IMR-90 (cell line): Measurements from ENCODE around the gene NOTCH3. TPM values are rescaled to one million over a fixed set of nuclear protein-coding genes. Genes with fewer than 3 reads are reported as not detected.

Experiments used
- ATAC-seq: fragments of 200-7000 bp; cut with Tn5 transposase; 2 replicates; pipeline ENCODE4 v1.9.1; 2020; ENCODE audit warnings: low read depth, mild to moderate bottlenecking, moderate library complexity
- BruUV-seq: library from RNA; stranded (reverse); fragments of 400-500 nt; replicated peaks from 2 replicates; lab custom pipeline; 2021; lab: Mats Ljungman, UMichigan
- CTCF ChIA-PET: fragments of 300-600 bp; formaldehyde crosslinking; extraction: SDS; loops from one replicate; lab custom pipeline; 2021; ENCODE audit warnings: antibody characterized with exemption; lab: Yijun Ruan, JAX
- POLR2A ChIA-PET: fragments of 300-600 bp; sonication (Branson Sonifier 250); formaldehyde crosslinking; loops from one replicate; lab custom pipeline; 2022; ENCODE audit warnings: antibody characterized with exemption; ENCODE audit not compliant: unreplicated experiment; lab: Charles Lee
- DNase-seq: peaks from one replicate; pipeline ENCODE4 v3.0.0; 2013
- H2AFZ ChIP-seq: replicated peaks from 2 replicates; pipeline ENCODE3; 2013; ENCODE audit warnings: low read length, mild to moderate bottlenecking; ENCODE audit not compliant: poor library complexity
- H2AK5ac ChIP-seq: 2 replicates; pipeline ENCODE4 v1.6.1; 2013; ENCODE audit warnings: low read depth, low read length, inconsistent platforms
- H2AK9ac ChIP-seq: replicated peaks from 2 replicates; pipeline ENCODE3; 2013; ENCODE audit warnings: mild to moderate bottlenecking, low read depth, low read length, moderate library complexity; ENCODE audit not compliant: poor library complexity
- H2BK120ac ChIP-seq: 2 replicates; pipeline ENCODE4 v1.6.1; 2013; ENCODE audit warnings: low read depth, low read length, inconsistent platforms
- H2BK15ac ChIP-seq: 3 replicates; pipeline ENCODE4 v1.6.1; 2013; ENCODE audit warnings: low read depth, low read length, inconsistent platforms
- H2BK20ac ChIP-seq: 2 replicates; pipeline ENCODE4 v1.6.1; 2013; ENCODE audit warnings: low read depth, mild to moderate bottlenecking, inconsistent platforms, low read length, moderate library complexity
- H2BK5ac ChIP-seq: 2 replicates; pipeline ENCODE4 v1.6.1; 2013; ENCODE audit warnings: mild to moderate bottlenecking, low read depth, low read length, inconsistent platforms; ENCODE audit not compliant: poor library complexity, severe bottlenecking
- H3K14ac ChIP-seq: replicated peaks from 2 replicates; pipeline ENCODE4 v1.6.1; 2013; ENCODE audit warnings: low read depth, low read length, inconsistent platforms
- H3K18ac ChIP-seq: 2 replicates; pipeline ENCODE4 v1.6.1; 2013; ENCODE audit warnings: low read depth, low read length, control low read depth
- H3K23ac ChIP-seq: 2 replicates; pipeline ENCODE4 v1.6.1; 2013; ENCODE audit warnings: low read depth, low read length, inconsistent platforms
- H3K27ac ChIP-seq: 2 replicates; pipeline ENCODE4 v1.5.1; 2013; ENCODE audit warnings: mild to moderate bottlenecking, control low read depth, low read length; ENCODE audit not compliant: insufficient read depth
- H3K27me3 ChIP-seq: 2 replicates; pipeline ENCODE4 v1.6.1; 2013; ENCODE audit warnings: low read length; ENCODE audit not compliant: control insufficient read depth, insufficient read depth
- H3K36me3 ChIP-seq: 2 replicates; pipeline ENCODE4 v1.6.1; 2013; ENCODE audit warnings: low read length, mixed read lengths; ENCODE audit not compliant: control insufficient read depth, insufficient read depth
- H3K4ac ChIP-seq: 2 replicates; pipeline ENCODE4 v1.6.1; 2013; ENCODE audit warnings: low read depth, low read length, inconsistent platforms
- H3K4me1 ChIP-seq: 2 replicates; pipeline ENCODE4 v1.6.1; 2013; ENCODE audit warnings: low read length, mixed read lengths; ENCODE audit not compliant: control insufficient read depth, insufficient read depth
- H3K4me2 ChIP-seq: 2 replicates; pipeline ENCODE4 v1.6.1; 2013; ENCODE audit warnings: low read depth, mild to moderate bottlenecking, control low read depth, low read length, moderate library complexity
- H3K4me3 ChIP-seq: 2 replicates; pipeline ENCODE4 v1.5.1; 2013; ENCODE audit warnings: low read depth, mild to moderate bottlenecking, control low read depth, low read length, moderate library complexity; ENCODE audit not compliant: insufficient read depth
- H3K56ac ChIP-seq: 2 replicates; pipeline ENCODE4 v1.6.1; 2013; ENCODE audit warnings: low read length, inconsistent platforms; ENCODE audit not compliant: insufficient read depth; ENCODE audit errors: extremely low read depth
- H3K79me1 ChIP-seq, 2 experiments: 2 replicates each; pipeline ENCODE4 v1.6.1; 2013; ENCODE audit warnings: low read length in 2 of 2, inconsistent platforms in 1 of 2, low read depth in 1 of 2
- H3K9ac ChIP-seq: 2 replicates; pipeline ENCODE4 v1.6.1; 2013; ENCODE audit warnings: low read depth, low read length, control low read depth
- H3K9me1 ChIP-seq: 2 replicates; pipeline ENCODE4 v1.6.1; 2013; ENCODE audit warnings: low read length, inconsistent platforms; ENCODE audit not compliant: insufficient read depth
- H3K9me3 ChIP-seq: 2 replicates; pipeline ENCODE4 v1.6.1; 2013; ENCODE audit warnings: low read length; ENCODE audit not compliant: control insufficient read depth, insufficient read depth
- H4K20me1 ChIP-seq: 2 replicates; pipeline ENCODE4 v1.6.1; 2013; ENCODE audit warnings: low read length, inconsistent platforms; ENCODE audit not compliant: insufficient read depth
- H4K5ac ChIP-seq: 2 replicates; pipeline ENCODE4 v1.6.1; 2013; ENCODE audit warnings: mild to moderate bottlenecking, low read depth, low read length, control low read depth
- H4K8ac ChIP-seq, 2 experiments: 2 replicates each; pipeline ENCODE4 v1.6.1; 2013; ENCODE audit warnings: low read depth in 2 of 2, low read length in 2 of 2, control low read depth in 1 of 2, inconsistent platforms in 1 of 2
- H4K91ac ChIP-seq: 2 replicates; pipeline ENCODE4 v1.6.1; 2013; ENCODE audit warnings: low read depth, low read length, inconsistent platforms; ENCODE audit not compliant: insufficient read depth
- CHD1 ChIP-seq: IDR thresholded peaks from 2 replicates; pipeline ENCODE4 v1.6.1; 2012; ENCODE audit warnings: low read depth, low read length, improper control_type of control experiment
- MAFK ChIP-seq: IDR thresholded peaks from 2 replicates; pipeline ENCODE4 v1.6.1; 2012; ENCODE audit warnings: low read depth, low read length, improper control_type of control experiment
- MAZ ChIP-seq: IDR thresholded peaks from 2 replicates; pipeline ENCODE4 v1.6.1; 2012; ENCODE audit warnings: low read depth, mild to moderate bottlenecking, low read length, improper control_type of control experiment, moderate library complexity, borderline replicate concordance
- NFE2L2 ChIP-seq: fragments of 150-350 bp; IDR thresholded peaks from 2 replicates; pipeline ENCODE4 v1.6.1; 2016; ENCODE audit warnings: low read depth, mild to moderate bottlenecking, low read length
- POLR2A ChIP-seq: IDR thresholded peaks from 2 replicates; pipeline ENCODE4 v1.6.1; 2012; ENCODE audit warnings: mild to moderate bottlenecking, low read depth, low read length
- RAD21 ChIP-seq: IDR thresholded peaks from 2 replicates; pipeline ENCODE4 v1.6.1; 2012; ENCODE audit warnings: low read length, improper control_type of control experiment
- WGBS, 2 experiments: methylation state at CpG; one replicate each; pipeline versions ENCODE4 v1.1.5 to v1.1.7; 2013; ENCODE audit warnings: missing lambda C conversion rate in 2 of 2; ENCODE audit not compliant: insufficient read length in 1 of 2; ENCODE audit errors: extremely low coverage in 2 of 2; 5-methylcytosine and 5-hydroxymethylcytosine counted together
- dilution Hi-C: fragments of 300-500 bp; cut with HindIII; formaldehyde crosslinking; loops from one replicate; pipeline ENCODE4 v1.14.3; 2018; ENCODE audit warnings: low sequenced_read_pairs; ENCODE audit not compliant: unreplicated experiment
- in situ Hi-C: fragments of 300-500 bp; cut with MboI; formaldehyde crosslinking; loops from 3 replicates; pipeline ENCODE4 v1.14.3; 2019; ENCODE audit warnings: low sequenced_read_pairs, inconsistent platforms, mixed read lengths
- intact Hi-C: fragments of 100-400 bp; cut with micrococcal nuclease; formaldehyde crosslinking; loops from 2 replicates; pipeline ENCODE4 v1.10.0; 2022
- polyA plus RNA-seq, 3 experiments: library from polyadenylated mRNA; depleted of rRNA; stranded (reverse); fragments of >200 nt; gene quantifications; 2 replicates each; pipeline ENCODE4 v1.2.3, GENCODE V29; 2012; ENCODE audit warnings: low replicate concordance in 1 of 3
- total RNA-seq: library from RNA; depleted of rRNA; stranded (reverse); fragments of >200 nt; gene quantifications from 2 replicates; pipeline ENCODE4 v1.2.3, GENCODE V29; 2012

Gene NOTCH3
- total and polyA plus RNA-seq, 2 of the 4 experiments (the other 2 are of a cell fraction) = 5.9 to 25.1 TPM

DNA sequence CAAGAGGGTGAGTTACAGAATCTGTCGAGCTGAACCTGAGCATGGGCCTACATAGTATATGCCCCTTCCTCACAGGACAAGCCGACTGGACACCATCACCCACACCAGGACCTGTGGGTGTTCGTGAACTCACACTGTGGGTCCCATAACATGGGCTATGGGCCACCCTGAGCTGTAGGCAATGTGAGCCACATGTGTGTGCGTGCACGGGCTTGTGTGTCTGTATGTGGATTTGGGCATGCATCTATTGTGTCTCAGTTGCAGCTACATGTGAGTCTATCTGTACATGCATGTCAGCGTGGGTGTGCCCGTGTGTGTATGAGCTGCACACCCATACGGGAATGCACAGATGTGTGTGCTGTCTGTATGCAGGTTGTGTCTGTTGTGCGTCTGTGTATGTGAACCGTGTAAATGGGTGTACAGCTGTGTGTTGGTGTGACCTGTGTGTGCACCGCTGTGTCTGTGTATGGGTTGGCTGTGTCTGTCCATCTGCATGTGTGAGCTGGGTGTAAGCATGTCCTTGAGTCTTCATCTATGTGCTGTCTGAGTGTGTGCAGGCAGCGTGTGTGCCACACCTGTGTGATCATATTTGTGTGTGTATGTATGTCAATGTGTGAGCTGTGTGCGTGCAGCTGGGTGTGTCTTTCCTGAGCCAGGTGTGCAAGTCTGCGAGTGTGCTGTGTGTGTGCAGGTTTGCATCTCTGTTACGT lies 1.7 kb downstream of the NOTCH3 start (continued):
- no peak for TF ChIP-seq MAZ

DNA sequence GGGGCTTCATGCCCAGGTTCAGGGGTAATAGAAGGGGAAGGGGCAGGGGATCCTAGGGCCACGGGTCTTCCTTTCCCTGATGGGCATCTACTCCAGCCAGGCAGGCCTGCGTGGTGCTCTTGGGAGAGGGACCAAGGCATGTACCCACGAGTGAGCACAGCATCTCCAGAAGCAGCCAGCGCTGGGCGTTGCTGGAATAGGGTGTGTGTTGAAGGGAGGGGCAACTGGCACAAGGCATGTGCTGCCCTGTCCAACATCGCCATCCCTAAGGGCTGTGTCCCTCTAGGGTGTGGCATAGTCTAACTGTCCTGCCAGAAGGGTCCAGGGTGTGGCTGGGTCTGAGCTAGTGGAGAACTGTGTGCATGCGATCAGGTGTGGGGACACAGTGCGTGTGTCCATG lies 2.9 kb downstream of the NOTCH3 start:
- H2AK9ac ChIP-seq = peak overlapping the region; percentile 9
- H2BK20ac ChIP-seq = no peak overlapping the region
- no peak overlapping the region for H4K8ac ChIP-seq
- no peak overlapping the region for H3K14ac ChIP-seq
- TF ChIP-seq MAFK (no peak), RAD21 (no peak), POLR2A (no peak), CHD1 (no peak), NFE2L2 (no peak), MAZ (no peak)
- in situ Hi-C loops (no loop called here), dilution Hi-C loops (no loop called here), intact Hi-C loops (loop anchor here (5.0 kb wide), 1 partner anchor 54 kb away; no protein-coding TSS in a partner anchor)
- no peak overlapping the region for H3K9ac ChIP-seq
- ChIA-PET CTCF (no interaction called here), POLR2A (no interaction called here)
- WGBS, 2 experiments = 75% methylated on average over 3 of the region's 8 CpGs; no CpG with 5 or more reads in 1 of the 2 experiments
- no TSS peak for BruUV-seq
- no peak overlapping the region for H4K91ac ChIP-seq
- H3K23ac ChIP-seq = no peak overlapping the region
- no peak overlapping the region; the same call in 1 of the 2 replicates for H2AK5ac ChIP-seq
- H2BK15ac ChIP-seq = no peak overlapping the region
- H2BK5ac ChIP-seq = no peak overlapping the region
- H3K79me1 ChIP-seq = peaks cover 15 to 48% of the 10 kb centered on the region in 2 experiments
- H3K9me1 ChIP-seq = peaks cover 11% of the 10 kb centered on the region
- H4K20me1 ChIP-seq = peaks cover 15% of the 10 kb centered on the region
- no peak overlapping the region for H2BK120ac ChIP-seq
- peaks cover 15% of the 10 kb centered on the region for H3K4me1 ChIP-seq
- no peaks in the 10 kb centered on the region for H3K27me3 ChIP-seq
- peaks cover 5% of the 10 kb centered on the region for H3K36me3 ChIP-seq
- no peak for ATAC-seq
- no peak overlapping the region for H3K27ac ChIP-seq
- H2AFZ ChIP-seq = no peak overlapping the region
- H3K4me2 ChIP-seq = no peak overlapping the region
- no peak overlapping the region for H3K18ac ChIP-seq
- no peaks in the 10 kb centered on the region for H3K9me3 ChIP-seq
- no peak overlapping the region for H3K4me3 ChIP-seq
- DNase-seq = no peak
- H3K56ac ChIP-seq = no peak overlapping the region
- H3K4ac ChIP-seq = no peak overlapping the region
- no peak overlapping the region for H4K5ac ChIP-seq
